Kidney glomerular epithelial cell (primary cell): ENCODE data around the gene ATP6V1G2.

Experiments used
- DNase-seq: peaks from one replicate; lab custom pipeline; 2025; lab: John Stamatoyannopoulos, UW

Gene ATP6V1G2

GRCh38 chr6:31575952-31576685, 29.7 kb upstream of the ATP6V1G2 start:
- DNase-seq: no peak

GRCh38 chr6:31575335-31575901, 29.0 kb upstream of the ATP6V1G2 start, which contains the start of gene TNF:
Gene TNF, plus strand, starts transcription at chr6:31575565. Its CDS starts 177 bp downstream, at chr6:31575742.
- peak; percentile 10 for DNase-seq

GRCh38 chr6:31574106-31575061, 28.0 kb upstream of the ATP6V1G2 start:
- no peak for DNase-seq

- no peak for DNase-seq
Measured at GRCh38 chr6:31573239-31574105, 27.1 kb upstream of the ATP6V1G2 start.

GRCh38 chr6:31572041-31572911, 25.9 kb upstream of the ATP6V1G2 start, which contains the start of gene LTA:
Gene LTA, plus strand, starts transcription at chr6:31572289. Its CDS starts 454 bp downstream, at chr6:31572743.
- DNase-seq: no peak

GRCh38 chr6:31569861-31570536, 23.6 kb upstream of the ATP6V1G2 start:
- DNase-seq: no peak

- DNase-seq: no peak
Measured at GRCh38 chr6:31568537-31568961, 22.1 kb upstream of the ATP6V1G2 start.

- no peak for DNase-seq
Measured at GRCh38 chr6:31567531-31568370, 21.3 kb upstream of the ATP6V1G2 start.

GRCh38 chr6:31560697-31561058, 14.3 kb upstream of the ATP6V1G2 start:
- no peak for DNase-seq

- peak; percentile 76 for DNase-seq
Measured at GRCh38 chr6:31559958-31560696, 13.7 kb upstream of the ATP6V1G2 start.

GRCh38 chr6:31559606-31559957, 13.2 kb upstream of the ATP6V1G2 start:
- no peak for DNase-seq

GRCh38 chr6:31558631-31559500, 12.5 kb upstream of the ATP6V1G2 start:
- peak; percentile 2 for DNase-seq

- no peak for DNase-seq
Measured at GRCh38 chr6:31558318-31558625, 11.9 kb upstream of the ATP6V1G2 start.

- no peak for DNase-seq
Measured at GRCh38 chr6:31557443-31558317, 11.3 kb upstream of the ATP6V1G2 start.

GRCh38 chr6:31556307-31556706, 9.9 kb upstream of the ATP6V1G2 start:
- DNase-seq: no peak

- DNase-seq: peak; percentile 6
Measured at GRCh38 chr6:31551371-31551770, 5.0 kb upstream of the ATP6V1G2 start.

- DNase-seq: no peak
Measured at GRCh38 chr6:31548544-31548873, 2.1 kb upstream of the ATP6V1G2 start.
